IMR-90 (cell line): Measurements from ENCODE around the gene GPN1. TPM values are rescaled to one million over a fixed set of nuclear protein-coding genes. Genes with fewer than 3 reads are reported as not detected.
A peak's percentile ranks its signal among the peaks of the same experiment; 100 is the strongest.

Experiments
- ATAC-seq: fragments of 200-7000 bp; cut with Tn5 transposase; 2 replicates; pipeline ENCODE4 v1.9.1; 2020; ENCODE audit warnings: low read depth, mild to moderate bottlenecking, moderate library complexity
- BruUV-seq: library from RNA; stranded (reverse); fragments of 400-500 nt; replicated peaks from 2 replicates; lab custom pipeline; 2021; lab: Mats Ljungman, UMichigan
- CTCF ChIA-PET: fragments of 300-600 bp; formaldehyde crosslinking; extraction: SDS; loops from one replicate; lab custom pipeline; 2021; ENCODE audit warnings: antibody characterized with exemption; lab: Yijun Ruan, JAX
- POLR2A ChIA-PET: fragments of 300-600 bp; sonication (Branson Sonifier 250); formaldehyde crosslinking; loops from one replicate; lab custom pipeline; 2022; ENCODE audit warnings: antibody characterized with exemption; ENCODE audit not compliant: unreplicated experiment; lab: Charles Lee
- DNase-seq: peaks from one replicate; pipeline ENCODE4 v3.0.0; 2013
- H2AFZ ChIP-seq: replicated peaks from 2 replicates; pipeline ENCODE3; 2013; ENCODE audit warnings: low read length, mild to moderate bottlenecking; ENCODE audit not compliant: poor library complexity
- H2AK5ac ChIP-seq: 2 replicates; pipeline ENCODE4 v1.6.1; 2013; ENCODE audit warnings: low read depth, low read length, inconsistent platforms
- H2AK9ac ChIP-seq: replicated peaks from 2 replicates; pipeline ENCODE3; 2013; ENCODE audit warnings: mild to moderate bottlenecking, low read depth, low read length, moderate library complexity; ENCODE audit not compliant: poor library complexity
- H2BK120ac ChIP-seq: 2 replicates; pipeline ENCODE4 v1.6.1; 2013; ENCODE audit warnings: low read depth, low read length, inconsistent platforms
- H2BK15ac ChIP-seq: 3 replicates; pipeline ENCODE4 v1.6.1; 2013; ENCODE audit warnings: low read depth, low read length, inconsistent platforms
- H2BK20ac ChIP-seq: 2 replicates; pipeline ENCODE4 v1.6.1; 2013; ENCODE audit warnings: low read depth, mild to moderate bottlenecking, inconsistent platforms, low read length, moderate library complexity
- H2BK5ac ChIP-seq: 2 replicates; pipeline ENCODE4 v1.6.1; 2013; ENCODE audit warnings: mild to moderate bottlenecking, low read depth, low read length, inconsistent platforms; ENCODE audit not compliant: poor library complexity, severe bottlenecking
- H3K14ac ChIP-seq: replicated peaks from 2 replicates; pipeline ENCODE4 v1.6.1; 2013; ENCODE audit warnings: low read depth, low read length, inconsistent platforms
- H3K18ac ChIP-seq: 2 replicates; pipeline ENCODE4 v1.6.1; 2013; ENCODE audit warnings: low read depth, low read length, control low read depth
- H3K23ac ChIP-seq: 2 replicates; pipeline ENCODE4 v1.6.1; 2013; ENCODE audit warnings: low read depth, low read length, inconsistent platforms
- H3K27ac ChIP-seq: 2 replicates; pipeline ENCODE4 v1.5.1; 2013; ENCODE audit warnings: mild to moderate bottlenecking, control low read depth, low read length; ENCODE audit not compliant: insufficient read depth
- H3K27me3 ChIP-seq: 2 replicates; pipeline ENCODE4 v1.6.1; 2013; ENCODE audit warnings: low read length; ENCODE audit not compliant: control insufficient read depth, insufficient read depth
- H3K36me3 ChIP-seq: 2 replicates; pipeline ENCODE4 v1.6.1; 2013; ENCODE audit warnings: low read length, mixed read lengths; ENCODE audit not compliant: control insufficient read depth, insufficient read depth
- H3K4ac ChIP-seq: 2 replicates; pipeline ENCODE4 v1.6.1; 2013; ENCODE audit warnings: low read depth, low read length, inconsistent platforms
- H3K4me1 ChIP-seq: 2 replicates; pipeline ENCODE4 v1.6.1; 2013; ENCODE audit warnings: low read length, mixed read lengths; ENCODE audit not compliant: control insufficient read depth, insufficient read depth
- H3K4me2 ChIP-seq: 2 replicates; pipeline ENCODE4 v1.6.1; 2013; ENCODE audit warnings: low read depth, mild to moderate bottlenecking, control low read depth, low read length, moderate library complexity
- H3K4me3 ChIP-seq: 2 replicates; pipeline ENCODE4 v1.5.1; 2013; ENCODE audit warnings: low read depth, mild to moderate bottlenecking, control low read depth, low read length, moderate library complexity; ENCODE audit not compliant: insufficient read depth
- H3K56ac ChIP-seq: 2 replicates; pipeline ENCODE4 v1.6.1; 2013; ENCODE audit warnings: low read length, inconsistent platforms; ENCODE audit not compliant: insufficient read depth; ENCODE audit errors: extremely low read depth
- H3K79me1 ChIP-seq, 2 experiments: 2 replicates each; pipeline ENCODE4 v1.6.1; 2013; ENCODE audit warnings: low read length in 2 of 2, inconsistent platforms in 1 of 2, low read depth in 1 of 2
- H3K9ac ChIP-seq: 2 replicates; pipeline ENCODE4 v1.6.1; 2013; ENCODE audit warnings: low read depth, low read length, control low read depth
- H3K9me1 ChIP-seq: 2 replicates; pipeline ENCODE4 v1.6.1; 2013; ENCODE audit warnings: low read length, inconsistent platforms; ENCODE audit not compliant: insufficient read depth
- H3K9me3 ChIP-seq: 2 replicates; pipeline ENCODE4 v1.6.1; 2013; ENCODE audit warnings: low read length; ENCODE audit not compliant: control insufficient read depth, insufficient read depth
- H4K20me1 ChIP-seq: 2 replicates; pipeline ENCODE4 v1.6.1; 2013; ENCODE audit warnings: low read length, inconsistent platforms; ENCODE audit not compliant: insufficient read depth
- H4K5ac ChIP-seq: 2 replicates; pipeline ENCODE4 v1.6.1; 2013; ENCODE audit warnings: mild to moderate bottlenecking, low read depth, low read length, control low read depth
- H4K8ac ChIP-seq, 2 experiments: 2 replicates each; pipeline ENCODE4 v1.6.1; 2013; ENCODE audit warnings: low read depth in 2 of 2, low read length in 2 of 2, control low read depth in 1 of 2, inconsistent platforms in 1 of 2
- H4K91ac ChIP-seq: 2 replicates; pipeline ENCODE4 v1.6.1; 2013; ENCODE audit warnings: low read depth, low read length, inconsistent platforms; ENCODE audit not compliant: insufficient read depth
- CEBPB ChIP-seq: IDR thresholded peaks from 2 replicates; pipeline ENCODE4 v1.6.1; 2012; ENCODE audit warnings: low read depth, low read length, improper control_type of control experiment
- MXI1 ChIP-seq: IDR thresholded peaks from 2 replicates; pipeline ENCODE4 v1.6.1; 2012; ENCODE audit warnings: low read depth, mild to moderate bottlenecking, low read length, moderate library complexity, borderline replicate concordance
- POLR2A ChIP-seq: IDR thresholded peaks from 2 replicates; pipeline ENCODE4 v1.6.1; 2012; ENCODE audit warnings: mild to moderate bottlenecking, low read depth, low read length
- RAD21 ChIP-seq: IDR thresholded peaks from 2 replicates; pipeline ENCODE4 v1.6.1; 2012; ENCODE audit warnings: low read length, improper control_type of control experiment
- RCOR1 ChIP-seq: IDR thresholded peaks from 2 replicates; pipeline ENCODE4 v1.6.1; 2012; ENCODE audit warnings: mild to moderate bottlenecking, low read length, improper control_type of control experiment; ENCODE audit not compliant: insufficient replicate concordance
- RFX5 ChIP-seq: IDR thresholded peaks from 2 replicates; pipeline ENCODE4 v1.8.0; 2012; ENCODE audit warnings: low read depth, mild to moderate bottlenecking, low read length, moderate library complexity
- SMC3 ChIP-seq: fragments of 150-350 bp; IDR thresholded peaks from 2 replicates; pipeline ENCODE4 v1.6.1; 2016; ENCODE audit warnings: low read depth, mild to moderate bottlenecking, antibody characterized with exemption, low read length, moderate library complexity
- WGBS, 2 experiments: methylation state at CpG; one replicate each; pipeline versions ENCODE4 v1.1.5 to v1.1.7; 2013; ENCODE audit warnings: missing lambda C conversion rate in 2 of 2; ENCODE audit not compliant: insufficient read length in 1 of 2; ENCODE audit errors: extremely low coverage in 2 of 2; 5-methylcytosine and 5-hydroxymethylcytosine counted together
- dilution Hi-C: fragments of 300-500 bp; cut with HindIII; formaldehyde crosslinking; loops from one replicate; pipeline ENCODE4 v1.14.3; 2018; ENCODE audit warnings: low sequenced_read_pairs; ENCODE audit not compliant: unreplicated experiment
- in situ Hi-C: fragments of 300-500 bp; cut with MboI; formaldehyde crosslinking; loops from 3 replicates; pipeline ENCODE4 v1.14.3; 2019; ENCODE audit warnings: low sequenced_read_pairs, inconsistent platforms, mixed read lengths
- intact Hi-C: fragments of 100-400 bp; cut with micrococcal nuclease; formaldehyde crosslinking; loops from 2 replicates; pipeline ENCODE4 v1.10.0; 2022
- polyA plus RNA-seq, 3 experiments: library from polyadenylated mRNA; depleted of rRNA; stranded (reverse); fragments of >200 nt; gene quantifications; 2 replicates each; pipeline ENCODE4 v1.2.3, GENCODE V29; 2012; ENCODE audit warnings: low replicate concordance in 1 of 3
- total RNA-seq: library from RNA; depleted of rRNA; stranded (reverse); fragments of >200 nt; gene quantifications from 2 replicates; pipeline ENCODE4 v1.2.3, GENCODE V29; 2012
- TF ChIP-seq, protein P1 (sequence below): conservative IDR thresholded peaks from 2 replicates; pipeline ENCODE4 v1.5.1; 2012; ENCODE audit warnings: mild to moderate bottlenecking, low read depth, low read length, improper control_type of control experiment
- TF ChIP-seq, protein P2 (sequence below): fragments of 150-350 bp; IDR thresholded peaks from 2 replicates; pipeline ENCODE4 v1.6.1; 2017; ENCODE audit warnings: mild to moderate bottlenecking, antibody characterized with exemption, low read length, low read depth

GPN1 gene
- total and polyA plus RNA-seq, 2 of the 4 experiments (the other 2 are of a cell fraction), result 37.8 to 63.8 TPM

DNA sequence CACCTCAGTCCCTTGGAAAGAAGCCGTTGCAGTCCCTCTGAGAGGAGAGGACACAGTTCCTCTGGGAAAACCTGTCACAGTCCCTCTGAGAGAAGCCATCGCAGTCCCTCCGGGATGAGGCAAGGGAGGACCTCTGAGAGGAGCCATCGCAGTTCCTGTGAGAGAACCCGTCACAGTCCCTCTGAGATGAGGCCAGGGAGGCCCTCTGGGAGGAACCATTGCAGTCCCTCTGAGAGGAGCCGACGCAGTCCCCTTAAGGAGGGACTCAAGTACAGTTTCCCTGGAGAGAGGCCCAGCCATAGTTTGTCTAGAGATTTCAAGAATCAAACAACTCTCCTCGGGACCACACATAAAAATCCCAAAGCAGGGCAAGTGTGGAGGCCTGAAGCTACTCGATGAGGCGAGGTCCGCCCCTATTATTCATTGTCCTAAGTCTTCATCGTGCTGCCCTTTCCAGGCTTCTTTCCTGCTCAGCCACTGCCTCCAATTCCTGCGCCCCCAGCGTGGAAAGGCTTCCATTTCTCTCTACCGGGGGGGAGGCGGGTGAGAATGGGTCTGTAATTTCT lies 46.6 kb upstream of the GPN1 start (continued):
- TF ChIP-seq, protein P1, sequence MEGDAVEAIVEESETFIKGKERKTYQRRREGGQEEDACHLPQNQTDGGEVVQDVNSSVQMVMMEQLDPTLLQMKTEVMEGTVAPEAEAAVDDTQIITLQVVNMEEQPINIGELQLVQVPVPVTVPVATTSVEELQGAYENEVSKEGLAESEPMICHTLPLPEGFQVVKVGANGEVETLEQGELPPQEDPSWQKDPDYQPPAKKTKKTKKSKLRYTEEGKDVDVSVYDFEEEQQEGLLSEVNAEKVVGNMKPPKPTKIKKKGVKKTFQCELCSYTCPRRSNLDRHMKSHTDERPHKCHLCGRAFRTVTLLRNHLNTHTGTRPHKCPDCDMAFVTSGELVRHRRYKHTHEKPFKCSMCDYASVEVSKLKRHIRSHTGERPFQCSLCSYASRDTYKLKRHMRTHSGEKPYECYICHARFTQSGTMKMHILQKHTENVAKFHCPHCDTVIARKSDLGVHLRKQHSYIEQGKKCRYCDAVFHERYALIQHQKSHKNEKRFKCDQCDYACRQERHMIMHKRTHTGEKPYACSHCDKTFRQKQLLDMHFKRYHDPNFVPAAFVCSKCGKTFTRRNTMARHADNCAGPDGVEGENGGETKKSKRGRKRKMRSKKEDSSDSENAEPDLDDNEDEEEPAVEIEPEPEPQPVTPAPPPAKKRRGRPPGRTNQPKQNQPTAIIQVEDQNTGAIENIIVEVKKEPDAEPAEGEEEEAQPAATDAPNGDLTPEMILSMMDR, result no peak

DNA sequence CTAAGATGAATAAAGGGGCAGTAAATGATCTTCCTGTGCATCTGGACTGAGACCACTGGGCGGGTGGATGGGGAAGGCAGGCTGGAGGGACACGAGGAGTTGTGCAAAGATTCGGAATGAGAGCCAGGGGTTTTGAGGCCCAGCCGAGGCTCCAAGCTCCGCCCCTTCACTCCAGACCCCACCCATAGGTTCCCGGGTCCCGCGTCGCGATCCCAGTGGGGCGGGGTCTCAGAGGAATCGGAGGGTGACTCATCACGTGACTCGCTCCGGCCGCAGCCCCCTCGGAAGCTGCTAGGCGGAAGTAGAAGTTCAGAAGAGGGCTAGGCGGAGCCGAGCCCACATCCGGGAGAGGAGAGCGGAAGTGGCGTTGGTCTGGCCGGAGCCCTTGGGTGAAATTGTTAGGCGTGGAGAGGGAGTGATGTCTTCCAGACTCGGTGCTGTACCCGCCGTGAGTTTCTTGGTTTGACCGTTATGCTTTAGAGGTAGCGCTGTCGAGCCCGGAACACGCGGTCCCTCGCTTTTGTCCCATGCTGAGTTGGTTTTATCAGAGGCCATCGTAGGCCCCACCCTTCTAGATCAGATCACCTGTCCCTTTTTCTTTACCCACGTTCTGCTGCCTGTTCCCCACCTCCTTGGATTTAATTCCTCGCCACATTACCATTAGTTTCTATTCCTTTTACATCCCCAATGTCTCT lies 46.0 kb upstream of the GPN1 start, which contains the start of gene ZNF512:
Gene ZNF512 (plus strand): TSS at position 348 of the 695 bp plus-strand sequence. CDS start 71 bp downstream, at position 419.
- H4K20me1 ChIP-seq, result peaks cover 12% of the 10 kb centered on the region; the same call in 1 of the 2 replicates
- peak within 1 kb of the TSS; percentile 83 for H2AK5ac ChIP-seq
- peak; percentile 91 for DNase-seq
- in situ Hi-C loops, result no loop called here
- H3K9me1 ChIP-seq, result peaks cover 6% of the 10 kb centered on the region; the same call in 1 of the 2 replicates
- peaks cover 2% of the 10 kb centered on the region; the same call in 1 of the 2 replicates for H3K9me3 ChIP-seq
- H2BK5ac ChIP-seq, result peak within 1 kb of the TSS; percentile 29
- peak within 1 kb of the TSS; percentile 93 for H2AFZ ChIP-seq
- H4K91ac ChIP-seq, result peak within 1 kb of the TSS; percentile 93
- CTCF ChIA-PET, result no interaction called here
- dilution Hi-C loops, result no loop called here
- H3K4ac ChIP-seq, result peak within 1 kb of the TSS; percentile 93
- H3K36me3 ChIP-seq, result no peaks in the 10 kb centered on the region
- peak within 1 kb of the TSS; percentile 87 to 99 for H4K8ac ChIP-seq
- intact Hi-C loops, result no loop called here
- H3K56ac ChIP-seq, result peak within 1 kb of the TSS; percentile 85
- peak within 1 kb of the TSS; percentile 74 for H3K23ac ChIP-seq
- H3K14ac ChIP-seq, result peak within 1 kb of the TSS; percentile 96
- H3K79me1 ChIP-seq, result peaks cover 10 to 33% of the 10 kb centered on the region in 2 experiments
- WGBS, 2 experiments, result 0% methylated on average over 11 of the region's 38 CpGs; no CpG with 5 or more reads in 1 of the 2 experiments
- peak within 1 kb of the TSS; percentile 95 for H4K5ac ChIP-seq
- H3K27ac ChIP-seq, result peak within 1 kb of the TSS; percentile 38
- ATAC-seq, result peak; percentile 96
- BruUV-seq, result no TSS peak
- H2BK120ac ChIP-seq, result peak within 1 kb of the TSS; percentile 70
- peaks cover 3% of the 10 kb centered on the region; the same call in 1 of the 2 replicates for H3K4me1 ChIP-seq
- H2BK15ac ChIP-seq, result peak within 1 kb of the TSS; percentile 71; the same call in 2 of the 3 replicates
- peak within 1 kb of the TSS; percentile 87 for H2AK9ac ChIP-seq
- H3K4me2 ChIP-seq, result peak within 1 kb of the TSS; percentile 98
- POLR2A ChIA-PET, result interaction anchor here (1.0 kb wide), 1 partner anchor 14 kb away, joined by 3 read pairs; no protein-coding TSS in a partner anchor
- peak within 1 kb of the TSS; percentile 53 for H3K18ac ChIP-seq
- peak within 1 kb of the TSS; percentile 69 for H3K4me3 ChIP-seq
- H2BK20ac ChIP-seq, result peak within 1 kb of the TSS; percentile 50
- H3K9ac ChIP-seq, result peak within 1 kb of the TSS; percentile 72
- H3K27me3 ChIP-seq, result no peaks in the 10 kb centered on the region
- TF ChIP-seq MXI1 (no peak), RAD21 (0 out of 2 replicates have a peak, but pooled peaks have one; percentile 7), SMC3 (no peak), POLR2A (peak; percentile 73; the same call in 1 of the 2 replicates), CEBPB (no peak), RFX5 (no peak), RCOR1 (no peak)
- TF ChIP-seq, protein P2, sequence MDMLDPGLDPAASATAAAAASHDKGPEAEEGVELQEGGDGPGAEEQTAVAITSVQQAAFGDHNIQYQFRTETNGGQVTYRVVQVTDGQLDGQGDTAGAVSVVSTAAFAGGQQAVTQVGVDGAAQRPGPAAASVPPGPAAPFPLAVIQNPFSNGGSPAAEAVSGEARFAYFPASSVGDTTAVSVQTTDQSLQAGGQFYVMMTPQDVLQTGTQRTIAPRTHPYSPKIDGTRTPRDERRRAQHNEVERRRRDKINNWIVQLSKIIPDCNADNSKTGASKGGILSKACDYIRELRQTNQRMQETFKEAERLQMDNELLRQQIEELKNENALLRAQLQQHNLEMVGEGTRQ, result peak; percentile 94
- TF ChIP-seq, protein P1, result no peak
